Psoas muscle (tissue), 8 donors: ENCODE measurements around the gene USP24. TPM values are rescaled to one million over a fixed set of nuclear protein-coding genes. Genes with fewer than 3 reads are reported as not detected.

Source experiments
- ATAC-seq, 4 donors: fragments of 200-7000 bp; cut with Tn5 transposase; one replicate each; pipeline ENCODE4 v1.9.1; 2020; ENCODE audit warnings: moderate library complexity in 3 of 4, mild to moderate bottlenecking in 2 of 4
- DNase-seq, 2 donors: peaks; one replicate each; pipeline ENCODE4 v3.0.0-alpha.2; 2020
- H3K27ac ChIP-seq: fragments of 200-600 bp; one replicate; pipeline ENCODE4 v1.8.0; 2022
- H3K27me3 ChIP-seq, 3 donors: fragments of 200-600 bp in 1 of 3; one replicate each; pipeline versions ENCODE4 v1.6.1 to v1.8.0; 2013 to 2022; ENCODE audit warnings: low read length in 2 of 3, mild to moderate bottlenecking in 2 of 3, moderate library complexity in 1 of 3; ENCODE audit not compliant: insufficient read depth in 3 of 3
- H3K36me3 ChIP-seq, 2 donors: fragments of 200-600 bp in 1 of 2; one replicate each; pipeline versions ENCODE4 v1.6.1 to v1.8.0; 2013 to 2022; ENCODE audit warnings: low read depth in 1 of 2, mild to moderate bottlenecking in 1 of 2, moderate library complexity in 1 of 2; ENCODE audit not compliant: insufficient read depth in 1 of 2
- H3K4me1 ChIP-seq: fragments of 200-600 bp; one replicate; pipeline ENCODE4 v1.8.0; 2022
- H3K4me3 ChIP-seq: fragments of 200-600 bp; one replicate; pipeline ENCODE4 v1.8.0; 2022; ENCODE audit warnings: mild to moderate bottlenecking
- H3K9me3 ChIP-seq: fragments of 200-600 bp; one replicate; pipeline ENCODE4 v1.8.0; 2022
- CTCF ChIP-seq: fragments of 200-600 bp; IDR thresholded peaks from one replicate; pipeline ENCODE4 v1.8.0; 2022; ENCODE audit warnings: antibody characterized with exemption
- WGBS, 3 donors: extraction: QIAGEN DNeasy Blood & Tissue Kit; methylation state at CpG; one replicate each; pipeline versions ENCODE4 v1.1.6 to v1.1.7; 2013; 5-methylcytosine and 5-hydroxymethylcytosine counted together
- intact Hi-C, 2 donors: fragments of 100-400 bp; cut with DNase I; formaldehyde crosslinking; loops; one replicate each; pipeline versions ENCODE4 v1.11.0 to v1.14.2; 2022
- polyA plus RNA-seq, 3 donors: library from polyadenylated mRNA; stranded (reverse); fragments of 200-250 nt; gene quantifications; one replicate each; pipeline ENCODE4 v1.2.3, GENCODE V29; 2013
- total RNA-seq, 4 donors: library from RNA; stranded (reverse); fragmentation: NEBNext Ultra II Directional in 2 of 4; extraction: Animal tissue kit (Norgen Biotek cat#: 25700) in 2 of 4; gene quantifications; one replicate each; pipeline versions ENCODE4 v1.2.1 to v1.2.4, GENCODE V29; 2021 to 2023
- donor health status: healthy with polysubstance abuse.
- donor health status: DM: no; HTN: no; CAD: no; lungs with moderate emphysema.
- donor health status: Bipolar disorder and iron deficiency.
- donor health status: healthy.
- donor health status: DM: yes; HTN: yes; CAD: no.
- donor health status: DM: no; HTN: no; CAD: no.
- donor health status: DM: no; HTN: no; CAD: no.
- donor health status: DM: yes; HTN: yes; CAD: no.

Gene USP24
- total and polyA plus RNA-seq, 7 donors = 14.6 to 67.9 (median 53.2) TPM

GRCh38 chr1:55257958-55258357, 42.8 kb upstream of the USP24 start:
- H3K9me3 ChIP-seq = no peaks in the 10 kb centered on the region
- H3K27me3 ChIP-seq = no peaks in the 10 kb centered on the region
- no peak for DNase-seq
- no peak for ATAC-seq
- H3K36me3 ChIP-seq = no peaks in the 10 kb centered on the region
- H3K4me1 ChIP-seq = peaks cover 9% of the 10 kb centered on the region
- intact Hi-C loops = no loop called here
- TF ChIP-seq CTCF = no peak
- no peak overlapping the region for H3K27ac ChIP-seq
- 60 to 66% (median 63%) methylated on average over 3 of the region's 3 CpGs for WGBS, 3 donors
- H3K4me3 ChIP-seq = no peak overlapping the region

- Histone ChIP-seq H3K4me1 (peaks cover 20% of the 10 kb centered on the region), H3K27me3 (no peaks in the 10 kb centered on the region), H3K9me3 (no peaks in the 10 kb centered on the region), H3K4me3 (no peak overlapping the region), H3K27ac (no peak overlapping the region), H3K36me3 (no peaks in the 10 kb centered on the region)
- ATAC-seq (no peak), DNase-seq (no peak)
- 90 to 94% (median 92%) methylated on average over 3 of the region's 3 CpGs for WGBS, 3 donors
- TF ChIP-seq CTCF = no peak
- intact Hi-C loops = no loop called here
Measured at GRCh38 chr1:55255901-55256300, 40.7 kb upstream of the USP24 start.

- Histone ChIP-seq H3K27ac (peak overlapping the region; percentile 58), H3K27me3 (no peaks in the 10 kb centered on the region), H3K4me3 (no peak overlapping the region), H3K4me1 (peaks cover 41% of the 10 kb centered on the region), H3K9me3 (no peaks in the 10 kb centered on the region), H3K36me3 (no peaks in the 10 kb centered on the region)
- intact Hi-C loops = no loop called here
- ATAC-seq (no peak), DNase-seq (no peak)
- TF ChIP-seq CTCF = no peak
- WGBS, 3 donors = 32 to 43% (median 37%) methylated on average over 8 of the region's 8 CpGs
Measured at GRCh38 chr1:55252942-55253589, 37.9 kb upstream of the USP24 start.

- Histone ChIP-seq H3K36me3 (no peaks in the 10 kb centered on the region), H3K4me1 (peaks cover 44% of the 10 kb centered on the region), H3K9me3 (no peaks in the 10 kb centered on the region), H3K27me3 (no peaks in the 10 kb centered on the region), H3K4me3 (peak overlapping the region; percentile 16), H3K27ac (peak overlapping the region; percentile 91)
- DNase-seq (no peak), ATAC-seq (peak; percentile 82 to 96 (median 85))
- TF ChIP-seq CTCF = no peak
- WGBS, 3 donors = 19 to 32% (median 22%) methylated on average over 4 of the region's 4 CpGs
- intact Hi-C loops = no loop called here
Measured at GRCh38 chr1:55250399-55251075, 35.4 kb upstream of the USP24 start.
